ENCODE measurements around the gene ANO6.

The ANO6 gene

DNA sequence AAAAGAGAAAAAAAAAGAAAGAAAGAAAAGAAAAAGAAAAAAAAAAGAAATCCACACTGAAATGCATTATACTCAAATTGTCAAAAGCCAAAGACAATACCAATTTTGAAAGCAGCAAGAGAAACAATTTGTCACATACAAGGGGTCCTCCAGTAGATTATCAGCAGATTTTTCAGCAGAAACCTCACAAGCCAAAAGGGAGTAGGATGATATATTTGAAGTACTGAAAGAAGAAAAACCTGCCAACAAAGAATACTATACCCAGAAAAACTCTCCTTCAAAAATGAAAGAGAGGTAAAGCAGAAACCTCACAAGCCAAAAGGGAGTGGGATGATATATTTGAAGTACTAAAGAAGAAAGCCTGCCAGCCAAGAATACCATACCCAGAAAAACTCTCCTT, 37.1 kb upstream of the ANO6 start:
- DNase-seq (ENCODE audit: low read depth): no peak
- TF ChIP-seq, protein P1, sequence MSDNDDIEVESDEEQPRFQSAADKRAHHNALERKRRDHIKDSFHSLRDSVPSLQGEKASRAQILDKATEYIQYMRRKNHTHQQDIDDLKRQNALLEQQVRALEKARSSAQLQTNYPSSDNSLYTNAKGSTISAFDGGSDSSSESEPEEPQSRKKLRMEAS (IDR thresholded peaks at IDR 0.05; ENCODE audit: low read depth, low read length): no peak
- TF ChIP-seq, protein P2, sequence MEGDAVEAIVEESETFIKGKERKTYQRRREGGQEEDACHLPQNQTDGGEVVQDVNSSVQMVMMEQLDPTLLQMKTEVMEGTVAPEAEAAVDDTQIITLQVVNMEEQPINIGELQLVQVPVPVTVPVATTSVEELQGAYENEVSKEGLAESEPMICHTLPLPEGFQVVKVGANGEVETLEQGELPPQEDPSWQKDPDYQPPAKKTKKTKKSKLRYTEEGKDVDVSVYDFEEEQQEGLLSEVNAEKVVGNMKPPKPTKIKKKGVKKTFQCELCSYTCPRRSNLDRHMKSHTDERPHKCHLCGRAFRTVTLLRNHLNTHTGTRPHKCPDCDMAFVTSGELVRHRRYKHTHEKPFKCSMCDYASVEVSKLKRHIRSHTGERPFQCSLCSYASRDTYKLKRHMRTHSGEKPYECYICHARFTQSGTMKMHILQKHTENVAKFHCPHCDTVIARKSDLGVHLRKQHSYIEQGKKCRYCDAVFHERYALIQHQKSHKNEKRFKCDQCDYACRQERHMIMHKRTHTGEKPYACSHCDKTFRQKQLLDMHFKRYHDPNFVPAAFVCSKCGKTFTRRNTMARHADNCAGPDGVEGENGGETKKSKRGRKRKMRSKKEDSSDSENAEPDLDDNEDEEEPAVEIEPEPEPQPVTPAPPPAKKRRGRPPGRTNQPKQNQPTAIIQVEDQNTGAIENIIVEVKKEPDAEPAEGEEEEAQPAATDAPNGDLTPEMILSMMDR (IDR thresholded peaks at IDR 0.05; ENCODE audit: low read depth, low read length): no peak
- TF ChIP-seq MYC (IDR thresholded peaks at IDR 0.05; ENCODE audit: low read depth, low read length): no peak
- TF ChIP-seq POLR2A (IDR thresholded peaks at IDR 0.05; ENCODE audit: extremely low read depth, insufficient read length): no peak
- H3K4me3 ChIP-seq (ENCODE audit: low read depth, low read length): no peak overlapping the region

DNA sequence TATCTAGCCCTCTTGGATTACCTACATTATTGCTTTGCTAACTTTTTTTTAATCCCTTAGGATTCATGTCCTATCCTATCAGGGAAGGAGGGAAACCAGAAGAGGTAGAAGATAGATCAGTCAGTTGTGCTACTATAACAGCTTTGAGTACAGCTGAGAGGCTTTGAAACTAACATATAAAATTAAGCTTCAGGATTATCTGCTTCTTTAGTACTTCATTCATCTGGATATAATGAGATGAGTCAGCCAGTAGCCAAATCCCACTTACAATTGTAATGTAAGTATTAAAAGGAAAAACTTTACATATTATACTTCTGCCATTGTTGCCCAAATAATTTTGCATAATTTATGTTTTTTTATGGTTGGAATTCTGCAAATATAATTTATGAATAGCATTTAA, 33.4 kb upstream of the ANO6 start:
- TF ChIP-seq, protein P1 (IDR thresholded peaks at IDR 0.05; ENCODE audit: low read depth, low read length): no peak
- TF ChIP-seq, protein P2 (IDR thresholded peaks at IDR 0.05; ENCODE audit: low read depth, low read length): no peak
- TF ChIP-seq POLR2A (IDR thresholded peaks at IDR 0.05; ENCODE audit: extremely low read depth, insufficient read length) (no peak), MYC (IDR thresholded peaks at IDR 0.05; ENCODE audit: low read depth, low read length) (no peak)
- DNase-seq (ENCODE audit: low read depth): no peak
- H3K4me3 ChIP-seq (ENCODE audit: low read depth, low read length): no peak overlapping the region

DNA sequence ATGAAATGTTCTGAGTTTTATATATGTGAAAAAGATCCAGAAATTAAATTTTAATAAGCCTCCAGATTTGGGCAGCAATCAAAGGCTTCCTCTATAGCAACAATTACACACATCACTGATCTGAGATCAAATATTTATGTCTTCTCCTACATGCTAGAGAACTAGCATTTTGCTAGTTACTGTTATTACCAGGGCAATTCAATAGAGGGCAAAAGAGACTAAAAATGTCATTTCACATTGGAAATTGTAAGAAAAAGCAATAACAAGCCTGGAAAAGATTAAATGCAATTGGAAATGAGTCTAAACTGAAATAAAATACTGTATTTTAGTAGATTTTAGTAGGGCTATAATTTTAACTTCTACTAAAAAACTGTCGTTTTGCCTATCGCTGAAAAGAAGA, 32.6 kb upstream of the ANO6 start:
- no peak for TF ChIP-seq MYC (IDR thresholded peaks at IDR 0.05; ENCODE audit: low read depth, low read length)
- TF ChIP-seq, protein P2 (IDR thresholded peaks at IDR 0.05; ENCODE audit: low read depth, low read length): no peak
- no peak for DNase-seq (ENCODE audit: low read depth)
- H3K4me3 ChIP-seq (ENCODE audit: low read depth, low read length): no peak overlapping the region

DNA sequence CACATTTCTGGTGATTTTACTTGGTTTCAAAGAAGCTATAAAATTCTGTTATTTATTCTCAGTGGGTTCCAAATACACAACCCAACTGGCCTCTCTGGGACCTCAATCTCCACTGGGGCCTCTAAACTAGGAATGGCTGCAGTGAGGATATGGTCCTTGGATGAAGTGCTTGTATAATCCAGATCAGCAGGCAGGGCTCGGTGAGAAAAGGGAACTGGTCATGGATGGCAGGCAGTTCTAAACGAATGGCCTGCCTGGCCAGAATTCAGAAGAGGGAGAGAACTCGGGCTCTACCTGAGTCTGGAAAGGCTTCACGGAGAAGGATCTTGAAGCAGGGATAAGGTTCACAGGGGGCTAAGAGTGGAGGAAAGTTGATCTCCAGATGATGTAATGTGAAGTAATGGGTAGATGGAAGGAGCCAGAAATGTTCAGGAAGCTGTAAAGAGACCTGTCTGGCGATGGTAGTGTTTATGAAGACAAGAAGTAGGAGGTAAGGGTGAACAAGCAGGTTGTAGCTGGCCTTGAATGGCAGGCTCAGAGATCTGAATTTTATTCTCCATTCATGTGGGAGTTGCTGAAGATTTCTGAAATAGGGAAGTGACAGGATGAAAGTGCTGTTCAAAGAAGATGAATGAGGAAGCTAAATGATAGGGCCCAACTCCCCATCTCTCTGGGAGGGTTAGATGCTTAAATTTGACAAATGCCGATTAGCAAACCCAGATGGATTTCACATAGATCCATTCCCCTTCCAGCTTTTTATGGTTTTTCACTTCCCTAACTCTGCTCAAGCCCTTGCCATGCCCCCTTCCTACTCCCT, 31.5 kb upstream of the ANO6 start:
- DNase-seq (ENCODE audit: low read depth): peak; percentile 73
- TF ChIP-seq, protein P2 (IDR thresholded peaks at IDR 0.05; ENCODE audit: low read depth, low read length): no peak
- TF ChIP-seq, protein P1 (IDR thresholded peaks at IDR 0.05; ENCODE audit: low read depth, low read length): no peak
- TF ChIP-seq POLR2A (IDR thresholded peaks at IDR 0.05; ENCODE audit: extremely low read depth, insufficient read length): no peak
- TF ChIP-seq MYC (IDR thresholded peaks at IDR 0.05; ENCODE audit: low read depth, low read length): no peak

DNA sequence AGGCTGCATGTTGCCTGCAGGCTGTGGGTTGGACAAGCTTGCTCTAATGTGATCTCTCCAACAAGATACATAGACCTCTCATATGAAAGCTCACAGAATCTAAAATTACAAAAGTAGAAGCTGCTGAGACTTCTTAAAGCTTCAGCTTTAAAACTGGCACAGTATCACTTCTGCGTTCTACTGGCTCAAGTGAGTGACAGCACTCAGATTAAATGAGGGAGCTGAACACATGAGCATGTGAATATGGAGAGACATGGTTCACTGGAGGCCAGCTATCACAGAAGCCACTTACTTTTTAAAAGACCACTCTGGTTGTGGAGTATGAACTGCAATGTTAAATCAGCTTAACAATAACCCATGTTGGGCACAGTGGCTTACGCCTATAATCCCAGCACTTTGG, 29.1 kb upstream of the ANO6 start:
- no peak overlapping the region for H3K4me3 ChIP-seq (ENCODE audit: low read depth, low read length)
- DNase-seq (ENCODE audit: low read depth): no peak
- TF ChIP-seq, protein P1 (IDR thresholded peaks at IDR 0.05; ENCODE audit: low read depth, low read length): no peak
- TF ChIP-seq POLR2A (IDR thresholded peaks at IDR 0.05; ENCODE audit: extremely low read depth, insufficient read length): no peak
- no peak for TF ChIP-seq MYC (IDR thresholded peaks at IDR 0.05; ENCODE audit: low read depth, low read length)
- TF ChIP-seq, protein P2 (IDR thresholded peaks at IDR 0.05; ENCODE audit: low read depth, low read length): no peak

More for the DNA sequence above, 31.5 kb upstream of the ANO6 start:
- no peak overlapping the region for H3K4me3 ChIP-seq (ENCODE audit: low read depth, low read length)

All from NB4 (cell line).